HG03103 (cell line): ENCODE measurements around the gene KCNQ5.
"Not testable (repeated sequence)": the region's sequence is repeated elsewhere in the genome, so short reads cannot be mapped to it uniquely, and the experiment has no call there.

Experiments
- ATAC-seq: cut with Tn5 transposase; IDR thresholded peaks from one replicate; pipeline ENCODE4 v1.9.1; 2021; ENCODE audit warnings: low read depth; ENCODE audit not compliant: unreplicated experiment

The KCNQ5 gene

GRCh38 chr6:73144516-73144915 is 522.7 kb downstream of the KCNQ5 start:
- ATAC-seq = no peak

- ATAC-seq = no peak
Observed at GRCh38 chr6:73145690-73146089, 523.8 kb downstream of the KCNQ5 start.

GRCh38 chr6:73151732-73152131 is 529.9 kb downstream of the KCNQ5 start:
- no peak for ATAC-seq

- ATAC-seq = no peak
Observed at GRCh38 chr6:73152556-73152955, 530.7 kb downstream of the KCNQ5 start.

- ATAC-seq = no peak
Observed at GRCh38 chr6:73152966-73153757, 531.3 kb downstream of the KCNQ5 start.

GRCh38 chr6:73156793-73157767 is 535.2 kb downstream of the KCNQ5 start:
- ATAC-seq = no peak

- no peak for ATAC-seq
Observed at GRCh38 chr6:73157870-73158269, 536.0 kb downstream of the KCNQ5 start.

- no peak for ATAC-seq
Observed at GRCh38 chr6:73169111-73169510, 547.2 kb downstream of the KCNQ5 start.

- no peak for ATAC-seq
Observed at GRCh38 chr6:73169633-73170032, 547.8 kb downstream of the KCNQ5 start.

- no peak for ATAC-seq
Observed at GRCh38 chr6:73174646-73175045, 552.8 kb downstream of the KCNQ5 start.

GRCh38 chr6:73176057-73176456 is 554.2 kb downstream of the KCNQ5 start:
- no peak for ATAC-seq

- peak; percentile 55 for ATAC-seq
Observed at GRCh38 chr6:73177221-73177944, 555.5 kb downstream of the KCNQ5 start.

- ATAC-seq = no peak
Observed at GRCh38 chr6:73180076-73180738, 558.3 kb downstream of the KCNQ5 start.

- peak; percentile 72 for ATAC-seq
Observed at GRCh38 chr6:73180763-73181619, 559.1 kb downstream of the KCNQ5 start.

GRCh38 chr6:73182021-73182607 is 560.2 kb downstream of the KCNQ5 start:
- no peak for ATAC-seq

- not testable (repeated sequence) for ATAC-seq
Observed at GRCh38 chr6:73193302-73193701, 571.4 kb downstream of the KCNQ5 start.

- ATAC-seq = no peak
Observed at GRCh38 chr6:73194744-73195143, 572.9 kb downstream of the KCNQ5 start.

- no peak for ATAC-seq
Observed at GRCh38 chr6:73200247-73200646, 578.4 kb downstream of the KCNQ5 start.

GRCh38 chr6:73200735-73201134 is 578.9 kb downstream of the KCNQ5 start:
- ATAC-seq = no peak
